ENCODE data around the gene TFAP2D.

Gene TFAP2D

DNA sequence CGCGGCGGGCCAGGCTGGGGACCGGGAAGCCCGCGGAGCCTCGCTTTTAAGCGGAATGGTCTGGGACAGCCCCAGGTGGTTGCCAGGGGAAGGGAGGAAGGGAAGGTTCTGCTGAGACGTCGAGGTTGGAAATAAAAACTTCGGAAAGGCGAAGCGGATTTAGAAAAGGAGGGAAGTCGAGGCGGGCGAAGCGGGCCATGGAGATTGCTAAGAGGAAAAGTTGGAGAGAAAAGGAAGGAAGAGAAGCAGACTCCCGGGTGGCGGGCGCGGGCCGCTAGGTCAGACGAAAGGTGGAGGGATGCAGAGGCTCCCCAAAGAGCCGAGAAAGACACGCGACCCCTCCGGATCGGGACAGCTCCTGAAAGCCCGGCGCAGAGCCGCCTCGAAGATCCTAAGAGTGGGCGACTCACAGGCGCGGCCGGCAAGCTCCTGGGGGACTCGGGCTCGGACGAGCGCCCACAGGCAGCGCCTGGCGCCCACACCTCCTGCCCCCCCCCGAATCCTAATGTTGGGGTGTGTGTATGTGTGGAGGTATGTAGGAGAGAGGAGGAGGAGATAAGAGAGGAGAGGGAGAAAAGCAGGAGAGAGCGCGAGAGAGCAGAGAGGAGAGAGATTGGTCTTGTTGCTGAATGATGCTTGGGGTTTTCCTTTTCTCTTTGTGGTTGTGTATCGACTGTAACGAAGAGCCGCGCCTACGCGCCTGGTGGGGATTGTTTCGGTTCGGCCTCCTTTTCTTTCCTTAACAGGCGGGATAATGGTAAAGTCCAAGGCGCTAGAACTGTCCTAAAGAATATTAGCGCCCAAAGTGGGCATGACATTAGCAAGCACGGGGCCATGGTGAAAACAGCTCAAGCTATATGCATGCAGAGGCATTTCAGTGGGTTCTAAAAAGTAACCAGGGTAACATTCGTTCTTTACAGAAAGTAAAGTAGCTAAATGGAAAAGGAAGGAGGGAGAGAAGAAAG is 106.9 kb downstream of the TFAP2D start:
- DNase-seq, result no peak

DNA sequence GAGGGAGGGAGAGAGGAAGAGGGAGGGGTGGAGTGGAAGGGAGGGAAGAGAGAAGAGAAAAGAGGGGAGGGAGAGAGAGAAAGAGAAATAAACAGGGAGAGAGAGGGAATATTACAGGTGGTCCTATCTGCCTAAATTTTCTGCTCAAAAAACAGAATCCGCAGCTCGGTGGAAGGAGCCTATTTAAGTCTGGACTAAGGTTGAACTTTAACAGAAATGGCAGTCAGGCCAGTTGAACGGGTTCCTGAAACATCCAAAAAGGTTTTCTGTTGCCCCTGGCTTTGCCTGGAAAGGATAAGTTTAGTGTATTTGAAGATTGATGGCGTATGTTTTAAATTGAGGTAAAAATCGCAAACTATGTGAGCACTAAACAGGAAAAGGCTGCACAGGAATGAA is 107.5 kb downstream of the TFAP2D start:
- no peak for DNase-seq

- DNase-seq, result no peak
These were observed 108.2 kb downstream of the TFAP2D start for GRCh38 chr6:50821441-50822077.

GRCh38 chr6:50822078-50822476 is 108.8 kb downstream of the TFAP2D start:
- DNase-seq, result no peak
